Stimulated activated memory B cell treated with anti-CD40 and anti-IgM and Interleukin-4, amounts not matched to agents 10 μg/mL and 1 μg/mL and 100 μg/mL, for 72 hours (primary cell): Measurements from ENCODE around the gene IFNL3.

Experiments
- ATAC-seq: fragments of 150-1000 bp; cut with Tn5 transposase; 2 replicates; pipeline ENCODE4 v1.10.0; 2021
- H3K27ac Mint-ChIP-seq: one replicate; pipeline ENCODE4 v1.8.0; 2022; ENCODE audit warnings: mild to moderate bottlenecking, mixed read lengths
- H3K27me3 Mint-ChIP-seq: one replicate; pipeline ENCODE4 v1.8.0; 2022; ENCODE audit warnings: mixed read lengths
- H3K36me3 Mint-ChIP-seq: one replicate; pipeline ENCODE4 v1.8.0; 2022; ENCODE audit warnings: mixed read lengths
- H3K4me1 Mint-ChIP-seq: one replicate; pipeline ENCODE4 v1.8.0; 2022; ENCODE audit warnings: mixed read lengths
- H3K4me3 Mint-ChIP-seq: one replicate; pipeline ENCODE4 v1.8.0; 2022; ENCODE audit warnings: mild to moderate bottlenecking, moderate library complexity, mixed read lengths
- H3K9me3 Mint-ChIP-seq: one replicate; pipeline ENCODE4 v1.8.0; 2022; ENCODE audit warnings: mixed read lengths

Gene IFNL3

GRCh38 chr19:39211731-39212374 is 33.0 kb downstream of the IFNL3 start:
- Mint-ChIP-seq H3K36me3 (no peaks in the 10 kb centered on the region), H3K9me3 (peaks cover under 1% of the 10 kb centered on the region), H3K4me3 (no peak overlapping the region), H3K4me1 (no peaks in the 10 kb centered on the region), H3K27ac (no peak overlapping the region), H3K27me3 (peaks cover 23% of the 10 kb centered on the region)
- ATAC-seq, result no peak

- Mint-ChIP-seq H3K36me3 (no peaks in the 10 kb centered on the region), H3K27me3 (peaks cover 34% of the 10 kb centered on the region), H3K9me3 (no peaks in the 10 kb centered on the region), H3K27ac (no peak overlapping the region), H3K4me3 (no peak overlapping the region), H3K4me1 (no peaks in the 10 kb centered on the region)
- ATAC-seq, result no peak
These were observed 35.6 kb downstream of the IFNL3 start for GRCh38 chr19:39209196-39209595.

GRCh38 chr19:39208175-39208795 is 36.5 kb downstream of the IFNL3 start:
- H3K9me3 Mint-ChIP-seq, result no peaks in the 10 kb centered on the region
- H3K4me1 Mint-ChIP-seq, result no peaks in the 10 kb centered on the region
- no peak overlapping the region for H3K4me3 Mint-ChIP-seq
- no peak for ATAC-seq
- H3K36me3 Mint-ChIP-seq, result no peaks in the 10 kb centered on the region
- peaks cover 34% of the 10 kb centered on the region for H3K27me3 Mint-ChIP-seq
- H3K27ac Mint-ChIP-seq, result no peak overlapping the region

GRCh38 chr19:39207293-39207836 is 37.4 kb downstream of the IFNL3 start:
- ATAC-seq, result no peak
- H3K4me3 Mint-ChIP-seq, result no peak overlapping the region
- H3K27me3 Mint-ChIP-seq, result peaks cover 43% of the 10 kb centered on the region
- H3K27ac Mint-ChIP-seq, result no peak overlapping the region
- H3K9me3 Mint-ChIP-seq, result no peaks in the 10 kb centered on the region
- H3K36me3 Mint-ChIP-seq, result no peaks in the 10 kb centered on the region
- H3K4me1 Mint-ChIP-seq, result no peaks in the 10 kb centered on the region

- Mint-ChIP-seq H3K36me3 (no peaks in the 10 kb centered on the region), H3K4me1 (no peaks in the 10 kb centered on the region), H3K4me3 (no peak overlapping the region), H3K27me3 (peaks cover 54% of the 10 kb centered on the region), H3K27ac (no peak overlapping the region), H3K9me3 (no peaks in the 10 kb centered on the region)
- ATAC-seq, result no peak
These were observed 38.7 kb downstream of the IFNL3 start for GRCh38 chr19:39206122-39206521.

- Mint-ChIP-seq H3K27ac (no peak overlapping the region), H3K4me1 (no peaks in the 10 kb centered on the region), H3K36me3 (no peaks in the 10 kb centered on the region), H3K4me3 (no peak overlapping the region), H3K27me3 (peaks cover 61% of the 10 kb centered on the region), H3K9me3 (no peaks in the 10 kb centered on the region)
- ATAC-seq, result no peak
These were observed 39.4 kb downstream of the IFNL3 start for GRCh38 chr19:39205449-39205764.

GRCh38 chr19:39203372-39204341 is 41.1 kb downstream of the IFNL3 start, which contains the start of gene SYCN:
SYCN (minus strand) TSS chr19:39204263; CDS start chr19:39204254, 9 bp downstream.
- ATAC-seq, result no peak
- Mint-ChIP-seq H3K27me3 (peaks cover 79% of the 10 kb centered on the region), H3K27ac (no peak within 1 kb of the TSS), H3K36me3 (no peaks in the 10 kb centered on the region), H3K9me3 (no peaks in the 10 kb centered on the region), H3K4me3 (no peak within 1 kb of the TSS), H3K4me1 (no peaks in the 10 kb centered on the region)

- Mint-ChIP-seq H3K4me3 (no peak overlapping the region), H3K4me1 (peaks cover under 1% of the 10 kb centered on the region)
- ATAC-seq, result no peak
These were observed 41.8 kb downstream of the IFNL3 start for GRCh38 chr19:39202998-39203355.

GRCh38 chr19:39200803-39201115 is 44.0 kb downstream of the IFNL3 start:
- Mint-ChIP-seq H3K36me3 (no peaks in the 10 kb centered on the region), H3K9me3 (no peaks in the 10 kb centered on the region), H3K27me3 (peaks cover 96% of the 10 kb centered on the region), H3K27ac (no peak overlapping the region), H3K4me1 (peaks cover 18% of the 10 kb centered on the region), H3K4me3 (no peak overlapping the region)
- ATAC-seq, result no peak

More at GRCh38 chr19:39202998-39203355, 41.8 kb downstream of the IFNL3 start:
- Mint-ChIP-seq H3K27me3 (peaks cover 85% of the 10 kb centered on the region), H3K27ac (no peak overlapping the region), H3K9me3 (no peaks in the 10 kb centered on the region), H3K36me3 (no peaks in the 10 kb centered on the region)

- Mint-ChIP-seq H3K9me3 (no peaks in the 10 kb centered on the region), H3K36me3 (no peaks in the 10 kb centered on the region), H3K4me3 (no peak overlapping the region), H3K27ac (no peak overlapping the region), H3K4me1 (peaks cover 23% of the 10 kb centered on the region), H3K27me3 (peaks cover 96% of the 10 kb centered on the region)
- no peak for ATAC-seq
These were observed 44.6 kb downstream of the IFNL3 start for GRCh38 chr19:39200066-39200802.

- peaks cover 92% of the 10 kb centered on the region for H3K27me3 Mint-ChIP-seq
- H3K4me3 Mint-ChIP-seq, result no peak overlapping the region
- H3K4me1 Mint-ChIP-seq, result peaks cover 26% of the 10 kb centered on the region
- ATAC-seq, result no peak
- H3K36me3 Mint-ChIP-seq, result no peaks in the 10 kb centered on the region
- no peaks in the 10 kb centered on the region for H3K9me3 Mint-ChIP-seq
- no peak overlapping the region for H3K27ac Mint-ChIP-seq
These were observed 45.8 kb downstream of the IFNL3 start for GRCh38 chr19:39199025-39199424.

- Mint-ChIP-seq H3K27me3 (peaks cover 92% of the 10 kb centered on the region), H3K4me3 (no peak overlapping the region), H3K36me3 (no peaks in the 10 kb centered on the region), H3K4me1 (peaks cover 26% of the 10 kb centered on the region), H3K27ac (no peak overlapping the region), H3K9me3 (no peaks in the 10 kb centered on the region)
- ATAC-seq, result no peak
These were observed 47.0 kb downstream of the IFNL3 start for GRCh38 chr19:39197808-39198207.

- ATAC-seq, result peak; percentile 40
- Mint-ChIP-seq H3K27ac (no peak within 1 kb of the TSS), H3K27me3 (peaks cover 93% of the 10 kb centered on the region), H3K9me3 (no peaks in the 10 kb centered on the region), H3K4me3 (peak within 1 kb of the TSS; percentile 22), H3K4me1 (peaks cover 26% of the 10 kb centered on the region), H3K36me3 (no peaks in the 10 kb centered on the region)
These were observed 47.8 kb downstream of the IFNL3 start, which contains the start of gene NCCRP1 for GRCh38 chr19:39196860-39197562. NCCRP1 (plus strand) TSS chr19:39196964; CDS start chr19:39196983, 19 bp downstream.

- H3K4me3 Mint-ChIP-seq, result no peak overlapping the region
- no peaks in the 10 kb centered on the region for H3K36me3 Mint-ChIP-seq
- peaks cover 93% of the 10 kb centered on the region for H3K27me3 Mint-ChIP-seq
- H3K9me3 Mint-ChIP-seq, result no peaks in the 10 kb centered on the region
- ATAC-seq, result no peak
- H3K4me1 Mint-ChIP-seq, result peaks cover 26% of the 10 kb centered on the region
- no peak overlapping the region for H3K27ac Mint-ChIP-seq
These were observed 48.5 kb downstream of the IFNL3 start for GRCh38 chr19:39196320-39196719.
